ENCODE measurements around the gene CCDC192.

DNA sequence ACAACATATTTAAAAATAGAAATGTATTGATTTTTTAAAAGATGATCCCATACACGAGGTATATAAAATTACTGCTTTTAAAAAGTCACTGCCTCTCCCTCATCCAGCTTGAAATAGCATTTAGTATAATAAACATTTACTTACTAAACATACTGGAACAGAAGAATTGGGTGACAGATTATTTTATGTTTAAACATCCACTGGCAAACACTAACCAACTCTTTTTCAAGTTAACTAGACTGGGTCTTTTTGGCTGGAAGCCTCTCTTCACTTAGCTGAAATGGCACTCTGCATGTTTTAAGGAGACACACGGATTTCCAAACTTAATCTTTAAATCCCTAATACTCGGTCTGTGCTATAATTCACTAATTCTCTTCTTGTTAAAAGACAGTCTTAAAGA lies 35.3 kb upstream of the CCDC192 start:
- no peak for TF ChIP-seq POLR2AphosphoS5 (IDR thresholded peaks at IDR 0.05)
- TF ChIP-seq, protein P1, sequence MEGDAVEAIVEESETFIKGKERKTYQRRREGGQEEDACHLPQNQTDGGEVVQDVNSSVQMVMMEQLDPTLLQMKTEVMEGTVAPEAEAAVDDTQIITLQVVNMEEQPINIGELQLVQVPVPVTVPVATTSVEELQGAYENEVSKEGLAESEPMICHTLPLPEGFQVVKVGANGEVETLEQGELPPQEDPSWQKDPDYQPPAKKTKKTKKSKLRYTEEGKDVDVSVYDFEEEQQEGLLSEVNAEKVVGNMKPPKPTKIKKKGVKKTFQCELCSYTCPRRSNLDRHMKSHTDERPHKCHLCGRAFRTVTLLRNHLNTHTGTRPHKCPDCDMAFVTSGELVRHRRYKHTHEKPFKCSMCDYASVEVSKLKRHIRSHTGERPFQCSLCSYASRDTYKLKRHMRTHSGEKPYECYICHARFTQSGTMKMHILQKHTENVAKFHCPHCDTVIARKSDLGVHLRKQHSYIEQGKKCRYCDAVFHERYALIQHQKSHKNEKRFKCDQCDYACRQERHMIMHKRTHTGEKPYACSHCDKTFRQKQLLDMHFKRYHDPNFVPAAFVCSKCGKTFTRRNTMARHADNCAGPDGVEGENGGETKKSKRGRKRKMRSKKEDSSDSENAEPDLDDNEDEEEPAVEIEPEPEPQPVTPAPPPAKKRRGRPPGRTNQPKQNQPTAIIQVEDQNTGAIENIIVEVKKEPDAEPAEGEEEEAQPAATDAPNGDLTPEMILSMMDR (IDR thresholded peaks at IDR 0.05), result no peak
- no peak for TF ChIP-seq POLR2A (IDR thresholded peaks at IDR 0.05)
